RWPE1 (cell line): ENCODE data around the gene PLEKHD1.

ENCODE experiments used
- CTCF ChIA-PET: fragments of 350-600 bp; sonication (Branson Sonifier 250); formaldehyde crosslinking; extraction: SDS; loops from one replicate; lab custom pipeline; 2021; lab: Yijun Ruan, JAX
- POLR2A ChIA-PET: fragments of 400-600 bp; formaldehyde crosslinking; extraction: SDS; loops from one replicate; lab custom pipeline; 2020; ENCODE audit warnings: antibody characterized with exemption; ENCODE audit not compliant: low non-redundant PET; lab: Yijun Ruan, JAX
- DNase-seq: peaks from one replicate; pipeline ENCODE4 v3.0.0; 2012; ENCODE audit warnings: low spot score
- H3K27ac ChIP-seq: fragments of 450-650 bp; 2 replicates; pipeline ENCODE4 v1.5.1; 2017
- CTCF ChIP-seq: fragments of 450-650 bp; conservative IDR thresholded peaks from 2 replicates; pipeline ENCODE4 v1.5.1; 2017; ENCODE audit warnings: low read depth, mild to moderate bottlenecking

The PLEKHD1 gene

DNA sequence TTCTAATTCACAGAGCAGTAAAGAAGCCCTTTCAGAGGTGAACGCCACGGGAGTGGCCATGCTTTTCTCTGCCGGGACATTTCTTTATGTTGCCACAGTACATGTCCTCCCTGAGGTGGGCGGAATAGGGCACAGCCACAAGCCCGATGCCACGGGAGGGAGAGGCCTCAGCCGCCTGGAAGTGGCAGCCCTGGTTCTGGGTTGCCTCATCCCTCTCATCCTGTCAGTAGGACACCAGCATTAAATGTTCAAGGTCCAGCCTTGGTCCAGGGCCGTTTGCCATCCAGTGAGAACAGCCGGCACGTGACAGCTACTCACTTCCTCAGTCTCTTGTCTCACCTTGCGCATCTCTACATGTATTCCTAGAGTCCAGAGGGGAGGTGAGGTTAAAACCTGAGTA lies 26.2 kb upstream of the PLEKHD1 start:
- no peak overlapping the region for H3K27ac ChIP-seq
- ChIA-PET CTCF (interaction anchor here (0.9 to 1.6 kb wide), 2 partner anchors 198 to 215 kb away, joined by 3 to 5 read pairs; partner anchors contain the start of gene GALNT16), POLR2A (no interaction called here)
- DNase-seq = no peak
- no peak for TF ChIP-seq CTCF

DNA sequence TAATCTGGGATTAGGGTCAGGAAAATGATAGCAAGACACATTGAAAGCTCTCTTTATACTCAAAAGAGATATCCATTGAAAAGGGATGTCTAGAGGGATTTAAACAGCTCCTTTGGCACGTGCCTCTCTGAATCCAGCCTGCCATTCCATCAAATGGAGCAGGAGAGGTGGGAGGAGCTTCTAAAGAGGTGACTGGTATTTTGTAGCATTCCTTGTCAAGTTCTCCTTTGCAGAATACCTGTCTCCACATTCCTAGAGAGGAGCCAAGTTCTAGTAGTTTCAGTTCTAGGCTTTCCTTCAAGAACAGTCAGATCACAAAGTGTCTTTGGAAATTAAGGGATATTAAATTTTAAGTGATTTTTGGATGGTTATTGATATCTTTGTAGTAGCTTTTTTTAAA lies 25.4 kb upstream of the PLEKHD1 start:
- DNase-seq = no peak
- ChIA-PET POLR2A (interaction anchor here (0.6 kb wide), 1 partner anchor 57 kb away, joined by 3 read pairs; no protein-coding TSS in a partner anchor), CTCF (interaction anchor here (0.6 to 1.6 kb wide), 5 partner anchors 199 to 399 kb away, joined by 3 to 5 read pairs (median 3); partner anchors contain the start of gene GALNT16)
- TF ChIP-seq CTCF = no peak
- H3K27ac ChIP-seq = no peak overlapping the region

DNA sequence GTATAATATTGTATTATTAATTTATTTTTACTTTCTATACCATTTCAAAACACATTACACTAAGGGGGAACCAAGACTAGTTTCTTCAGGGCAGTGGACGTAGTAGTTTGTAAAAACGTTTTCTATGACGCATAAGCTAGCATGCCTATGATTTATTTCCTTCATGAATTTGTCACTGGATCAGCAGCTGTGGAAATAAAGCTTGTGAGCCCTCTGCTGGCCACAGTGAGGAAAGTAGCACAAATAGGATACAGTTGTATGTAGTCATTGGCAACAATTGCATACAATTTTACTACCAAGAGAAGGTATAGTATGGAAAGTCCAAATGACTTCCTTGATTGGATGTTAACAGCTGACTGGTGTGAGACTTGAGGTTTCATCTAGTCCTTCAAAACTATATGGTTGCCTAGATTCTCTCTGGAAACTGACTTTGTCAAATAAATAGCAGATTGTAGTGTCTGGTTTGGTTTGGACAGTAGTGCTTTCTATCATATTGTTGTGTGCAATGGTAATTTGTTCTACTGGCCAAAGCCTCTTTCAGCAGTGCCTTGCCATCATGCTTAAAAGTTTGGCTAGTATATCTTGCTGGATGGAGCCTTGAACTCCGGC lies 24.3 kb upstream of the PLEKHD1 start:
- POLR2A ChIA-PET = interaction anchor here (0.7 kb wide), 1 partner anchor 67 kb away, joined by 5 read pairs; no protein-coding TSS in a partner anchor
- H3K27ac ChIP-seq = no peak overlapping the region
- CTCF ChIA-PET = interaction anchor here (0.6 to 1.6 kb wide), 12 partner anchors 10 to 351 kb away, joined by 3 to 5 read pairs (median 3); partner anchors contain the start of gene ERH
- peak; percentile 81 for DNase-seq
- TF ChIP-seq CTCF = peak; percentile 83

GRCh38 chr14:69464379-69464778 lies 20.1 kb upstream of the PLEKHD1 start:
- H3K27ac ChIP-seq = no peak overlapping the region; the same call in 1 of the 2 replicates
- TF ChIP-seq CTCF = no peak
- POLR2A ChIA-PET = no interaction called here
- no peak for DNase-seq
- CTCF ChIA-PET = interaction anchor here (0.7 kb wide), 1 partner anchor 17 kb away, joined by 3 read pairs; no protein-coding TSS in a partner anchor

- CTCF ChIA-PET = no interaction called here
- no peak for TF ChIP-seq CTCF
- H3K27ac ChIP-seq = peak overlapping the region; percentile 67
- DNase-seq = peak; percentile 73
- POLR2A ChIA-PET = no interaction called here
Observed at GRCh38 chr14:69464829-69465228, 19.7 kb upstream of the PLEKHD1 start.

DNA sequence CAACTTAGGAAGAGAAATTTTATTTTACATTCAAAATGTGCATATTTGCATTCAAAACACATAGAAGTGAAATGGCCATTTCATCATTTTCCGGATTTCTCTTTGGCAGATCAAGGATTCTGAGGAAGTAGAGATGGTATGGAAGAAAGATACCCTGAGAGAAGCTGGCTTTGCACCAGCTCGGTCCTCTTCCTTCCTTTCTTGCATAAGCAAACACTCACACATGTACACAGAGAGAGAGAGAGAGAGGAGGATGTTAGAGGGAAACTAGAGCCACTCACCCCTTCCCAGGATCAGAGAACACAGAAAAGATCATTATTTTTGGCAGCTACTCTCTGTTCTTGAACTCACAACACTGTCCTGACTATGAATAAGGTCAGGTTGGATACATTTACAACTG lies 15.6 kb upstream of the PLEKHD1 start:
- no peak for DNase-seq
- TF ChIP-seq CTCF = no peak
- ChIA-PET CTCF (interaction anchor here (0.7 to 1.1 kb wide), 2 partner anchors 10 to 340 kb away, joined by 5 read pairs; no protein-coding TSS in a partner anchor), POLR2A (no interaction called here)
- no peak overlapping the region for H3K27ac ChIP-seq
